Fibroblast of villous mesenchyme (primary cell): Measurements from ENCODE around the gene ADAP2. TPM values are rescaled to one million over a fixed set of nuclear protein-coding genes. Genes with fewer than 3 reads are reported as not detected.
A peak's percentile ranks its signal among the peaks of the same experiment; 100 is the strongest.
"Not testable (repeated sequence)": the region's sequence is repeated elsewhere in the genome, so short reads cannot be mapped to it uniquely, and the experiment has no call there.

Source experiments
- DNase-seq: peaks from one replicate; pipeline ENCODE4 v3.0.0-alpha.2; 2010; ENCODE audit warnings: low read depth
- H3K4me3 ChIP-seq: 2 replicates; pipeline ENCODE4 v1.5.1; 2011; ENCODE audit warnings: low read depth, mild to moderate bottlenecking, low read length
- total RNA-seq: library from RNA; depleted of rRNA; stranded (reverse); fragments of >200 nt; gene quantifications from 2 replicates; pipeline ENCODE4 v1.2.3, GENCODE V29; 2012
- TF ChIP-seq, protein P1 (sequence below): IDR thresholded peaks from 2 replicates; pipeline ENCODE4 v1.5.1; 2012; ENCODE audit warnings: low read depth, mild to moderate bottlenecking, low read length; ENCODE audit not compliant: insufficient read depth

ADAP2 gene
- total RNA-seq, 1 donor, result 3.0 TPM

DNA sequence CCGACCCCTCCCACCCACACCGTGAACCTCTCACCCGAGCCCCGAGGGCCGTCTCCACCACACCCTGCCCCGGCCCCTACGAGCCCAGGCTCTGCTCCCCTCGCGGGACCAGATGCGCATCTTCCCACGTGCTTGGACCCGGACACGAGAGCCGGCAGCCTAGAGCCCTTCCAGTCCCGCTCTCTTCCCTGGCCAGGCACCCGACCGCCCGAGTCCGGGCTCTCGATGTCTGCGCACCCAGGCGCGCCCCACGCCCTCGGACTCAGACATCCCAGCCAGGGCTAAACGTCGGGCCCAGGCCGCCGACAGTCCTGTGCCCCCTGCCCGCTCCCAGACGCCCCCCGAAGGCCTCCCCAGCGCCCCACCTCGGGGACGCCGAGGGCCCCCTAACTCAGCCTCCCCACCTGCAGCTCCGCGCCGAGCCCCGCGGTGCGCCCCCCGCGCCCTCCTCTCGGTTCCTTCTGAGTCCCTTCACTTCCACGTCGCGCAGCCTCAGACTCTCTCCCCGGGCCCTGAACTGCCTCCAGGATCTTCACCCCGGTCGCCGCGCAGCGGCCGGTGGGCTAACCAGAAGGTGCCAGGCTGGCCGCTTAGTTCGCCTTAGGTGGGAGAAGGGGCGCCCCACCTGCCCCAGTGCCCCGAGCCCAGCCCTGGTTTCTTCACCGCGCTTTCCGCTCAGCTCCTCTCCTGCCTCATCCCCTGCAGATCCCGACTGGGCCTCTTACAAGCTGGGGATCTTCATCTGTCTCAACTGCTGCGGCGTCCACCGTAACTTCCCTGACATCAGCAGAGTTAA lies 688 bp downstream of the ADAP2 start:
- no peak for DNase-seq
- peak overlapping the region; percentile 50 for H3K4me3 ChIP-seq

DNA sequence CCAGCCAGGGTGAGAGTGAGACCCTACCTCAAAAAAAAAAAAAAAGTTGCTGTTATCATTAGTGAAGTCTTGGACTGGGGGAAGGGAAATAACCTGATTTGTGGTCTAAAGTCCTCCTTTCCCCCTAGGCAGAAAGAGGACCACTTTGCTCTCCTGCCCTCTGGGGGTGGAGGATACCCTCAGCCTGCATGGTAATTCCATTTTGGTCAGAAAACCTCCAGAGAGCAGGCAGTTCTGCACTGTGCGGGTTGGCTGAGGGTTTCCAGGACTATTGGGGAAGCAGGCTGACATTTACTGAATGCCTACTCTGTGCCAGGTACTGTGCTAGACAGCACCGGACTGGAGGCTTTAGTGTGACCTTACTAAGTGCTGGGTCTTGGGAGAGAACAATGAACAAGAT lies 2.6 kb downstream of the ADAP2 start:
- DNase-seq, result no peak
- H3K4me3 ChIP-seq, result no peak overlapping the region
- TF ChIP-seq, protein P1, sequence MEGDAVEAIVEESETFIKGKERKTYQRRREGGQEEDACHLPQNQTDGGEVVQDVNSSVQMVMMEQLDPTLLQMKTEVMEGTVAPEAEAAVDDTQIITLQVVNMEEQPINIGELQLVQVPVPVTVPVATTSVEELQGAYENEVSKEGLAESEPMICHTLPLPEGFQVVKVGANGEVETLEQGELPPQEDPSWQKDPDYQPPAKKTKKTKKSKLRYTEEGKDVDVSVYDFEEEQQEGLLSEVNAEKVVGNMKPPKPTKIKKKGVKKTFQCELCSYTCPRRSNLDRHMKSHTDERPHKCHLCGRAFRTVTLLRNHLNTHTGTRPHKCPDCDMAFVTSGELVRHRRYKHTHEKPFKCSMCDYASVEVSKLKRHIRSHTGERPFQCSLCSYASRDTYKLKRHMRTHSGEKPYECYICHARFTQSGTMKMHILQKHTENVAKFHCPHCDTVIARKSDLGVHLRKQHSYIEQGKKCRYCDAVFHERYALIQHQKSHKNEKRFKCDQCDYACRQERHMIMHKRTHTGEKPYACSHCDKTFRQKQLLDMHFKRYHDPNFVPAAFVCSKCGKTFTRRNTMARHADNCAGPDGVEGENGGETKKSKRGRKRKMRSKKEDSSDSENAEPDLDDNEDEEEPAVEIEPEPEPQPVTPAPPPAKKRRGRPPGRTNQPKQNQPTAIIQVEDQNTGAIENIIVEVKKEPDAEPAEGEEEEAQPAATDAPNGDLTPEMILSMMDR, result no peak

More for the DNA sequence above, 688 bp downstream of the ADAP2 start:
- TF ChIP-seq, protein P1, result no peak

DNA sequence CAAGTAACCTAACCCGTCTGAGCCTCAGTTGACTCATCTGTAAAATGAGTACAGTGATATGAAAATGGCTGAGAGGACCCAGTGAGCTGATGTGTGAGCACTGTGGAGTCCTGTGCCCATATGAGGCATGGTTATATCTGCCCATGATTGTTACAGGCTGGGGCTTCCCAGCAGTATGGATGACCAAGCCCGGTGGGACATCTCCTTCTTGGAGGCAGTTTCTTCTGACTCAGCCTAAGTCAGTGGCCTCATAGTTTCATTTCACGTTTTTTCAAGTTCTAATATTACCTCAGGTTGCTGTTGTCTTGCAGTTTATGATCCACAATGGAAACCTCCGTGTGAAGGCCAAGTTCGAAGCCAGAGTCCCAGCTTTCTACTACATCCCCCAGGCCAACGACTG lies 4.8 kb downstream of the ADAP2 start:
- H3K4me3 ChIP-seq, result no peak overlapping the region
- no peak for DNase-seq
- TF ChIP-seq, protein P1, result no peak

DNA sequence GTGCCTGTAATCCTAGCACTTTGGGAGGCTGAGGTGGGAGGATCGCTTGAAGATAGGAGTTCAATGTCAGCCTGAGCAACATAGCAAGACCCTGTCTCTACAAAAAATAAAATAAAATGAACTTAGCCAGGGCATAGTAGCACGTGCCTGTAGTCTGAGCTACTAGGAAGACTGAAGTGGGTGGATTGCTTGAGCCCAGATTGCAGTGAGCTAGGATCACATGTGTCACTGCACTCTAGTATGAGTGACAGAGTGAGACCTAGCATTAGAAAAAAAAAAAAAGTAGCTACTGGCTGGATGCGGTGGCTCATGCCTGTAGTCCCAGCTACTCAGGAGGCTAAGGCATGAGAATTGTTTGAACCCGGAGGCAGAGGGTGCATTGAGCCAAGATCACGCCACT lies 6.0 kb downstream of the ADAP2 start:
- TF ChIP-seq, protein P1, result no peak
- DNase-seq, result no peak
- H3K4me3 ChIP-seq, result no peak overlapping the region

DNA sequence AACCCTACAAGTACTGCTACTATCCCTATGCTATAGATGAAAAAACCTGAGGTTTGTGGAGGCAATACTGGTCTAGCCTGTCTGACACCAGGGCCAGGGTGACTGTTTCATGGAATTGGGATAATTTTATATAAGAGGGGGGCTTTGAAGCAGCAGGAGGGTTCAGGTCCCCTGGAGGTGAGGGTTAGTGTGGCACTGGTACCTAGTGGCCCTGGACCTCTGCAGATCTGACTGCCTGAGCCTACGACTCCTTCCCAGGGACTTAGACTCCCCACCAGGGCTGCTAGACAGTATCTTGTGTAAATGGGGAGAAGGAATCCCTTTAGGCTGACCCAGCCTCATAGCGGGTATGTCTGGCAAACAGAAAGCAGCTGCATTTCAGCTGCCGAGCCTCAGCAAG lies 6.8 kb downstream of the ADAP2 start:
- TF ChIP-seq, protein P1, result no peak
- no peak overlapping the region for H3K4me3 ChIP-seq
- no peak for DNase-seq

GRCh38 chr17:30929081-30929633 lies 7.4 kb downstream of the ADAP2 start:
- no peak for DNase-seq
- no peak overlapping the region for H3K4me3 ChIP-seq
- TF ChIP-seq, protein P1, result no peak

DNA sequence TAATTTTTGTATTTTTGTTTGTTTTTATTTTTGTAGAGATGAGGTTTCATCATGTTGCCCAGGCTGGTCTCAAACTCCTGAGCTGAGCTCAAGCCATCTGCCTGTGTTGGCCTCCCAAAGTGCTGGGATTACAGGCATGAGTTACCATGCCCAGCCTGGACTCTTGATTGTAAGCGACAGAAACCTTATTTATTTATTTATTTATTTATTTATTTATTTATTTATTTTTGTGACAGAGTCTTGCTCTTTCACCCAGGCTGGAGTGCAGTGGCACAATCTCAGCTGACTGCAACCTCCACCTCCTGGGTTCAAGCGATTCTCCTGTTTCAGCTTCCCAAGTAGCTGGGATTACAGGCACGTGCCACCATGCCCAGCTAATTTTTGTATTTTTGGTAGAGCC lies 8.1 kb downstream of the ADAP2 start:
- H3K4me3 ChIP-seq, DNase-seq: not testable (repeated sequence)
